Measurements from ENCODE around the gene TNFSF8.

TNFSF8 gene

GRCh38 chr9:114925039-114925438, 5.4 kb downstream of the TNFSF8 start:
- H3K4me1 Mint-ChIP-seq = peaks cover 68% of the 10 kb centered on the region
- H3K27me3 Mint-ChIP-seq = no peaks in the 10 kb centered on the region
- no peak overlapping the region for H3K27ac Mint-ChIP-seq
- DNase-seq = no peak
- H3K9me3 Mint-ChIP-seq = no peaks in the 10 kb centered on the region
- CTCF ChIA-PET = interaction anchor here (1.0 to 2.3 kb wide), 2 partner anchors 10 to 90 kb away, joined by 3 to 9 read pairs; no protein-coding TSS in a partner anchor
- H3K36me3 Mint-ChIP-seq = peaks cover 77% of the 10 kb centered on the region
- H3K4me3 Mint-ChIP-seq = peak overlapping the region; percentile 27

DNA sequence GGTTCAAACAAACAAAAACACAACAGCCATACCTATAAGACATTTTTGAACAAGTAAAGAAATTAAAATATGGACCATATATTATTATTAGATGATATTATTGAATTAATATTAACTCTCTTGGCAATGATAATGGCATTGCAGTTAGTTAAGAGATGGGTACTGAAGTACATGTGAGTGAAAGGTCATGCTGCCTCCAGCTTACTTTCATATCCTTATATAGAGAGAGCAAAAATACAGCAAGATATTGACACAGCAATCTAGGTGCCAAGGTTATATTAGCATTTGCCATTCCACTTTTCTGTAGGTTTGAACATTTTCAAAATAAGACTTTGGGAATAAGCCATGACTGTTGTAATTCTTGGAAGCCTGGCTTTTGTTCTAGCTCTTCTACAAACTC, 6.1 kb downstream of the TNFSF8 start:
- H3K9me3 Mint-ChIP-seq = no peaks in the 10 kb centered on the region
- DNase-seq = no peak
- H3K4me3 Mint-ChIP-seq = peak overlapping the region; percentile 27
- H3K36me3 Mint-ChIP-seq = peaks cover 82% of the 10 kb centered on the region
- CTCF ChIA-PET = interaction anchor here (0.9 to 2.3 kb wide), 3 partner anchors 10 to 90 kb away, joined by 3 to 9 read pairs (median 3); no protein-coding TSS in a partner anchor
- H3K27ac Mint-ChIP-seq = no peak overlapping the region
- no peaks in the 10 kb centered on the region for H3K27me3 Mint-ChIP-seq
- H3K4me1 Mint-ChIP-seq = peaks cover 75% of the 10 kb centered on the region

GRCh38 chr9:114923918-114924317, 6.5 kb downstream of the TNFSF8 start:
- Mint-ChIP-seq H3K4me3 (no peak overlapping the region), H3K4me1 (peaks cover 78% of the 10 kb centered on the region), H3K9me3 (no peaks in the 10 kb centered on the region), H3K27me3 (no peaks in the 10 kb centered on the region), H3K36me3 (peaks cover 81% of the 10 kb centered on the region), H3K27ac (no peak overlapping the region)
- CTCF ChIA-PET = interaction anchor here (0.9 to 2.3 kb wide), 2 partner anchors 14 to 91 kb away, joined by 3 to 9 read pairs; no protein-coding TSS in a partner anchor
- no peak for DNase-seq

- Mint-ChIP-seq H3K9me3 (no peaks in the 10 kb centered on the region), H3K27me3 (no peaks in the 10 kb centered on the region), H3K4me3 (no peak overlapping the region), H3K4me1 (peaks cover 91% of the 10 kb centered on the region), H3K36me3 (peaks cover 89% of the 10 kb centered on the region), H3K27ac (peak overlapping the region; percentile 25)
- CTCF ChIA-PET = interaction anchor here (0.7 to 2.9 kb wide), 7 partner anchors 8 to 258 kb away, joined by 3 to 19 read pairs (median 4); no protein-coding TSS in a partner anchor
- no peak for DNase-seq
These were observed 9.2 kb downstream of the TNFSF8 start for GRCh38 chr9:114921171-114921570.

GRCh38 chr9:114919611-114920010, 10.8 kb downstream of the TNFSF8 start:
- no peak for DNase-seq
- no peaks in the 10 kb centered on the region for H3K27me3 Mint-ChIP-seq
- no peak overlapping the region for H3K4me3 Mint-ChIP-seq
- peaks cover 93% of the 10 kb centered on the region for H3K4me1 Mint-ChIP-seq
- no peaks in the 10 kb centered on the region for H3K9me3 Mint-ChIP-seq
- CTCF ChIA-PET = interaction anchor here (0.7 to 1.8 kb wide), 5 partner anchors 10 to 256 kb away, joined by 3 to 4 read pairs (median 3); no protein-coding TSS in a partner anchor
- peak overlapping the region; percentile 58 for H3K27ac Mint-ChIP-seq
- peaks cover 91% of the 10 kb centered on the region for H3K36me3 Mint-ChIP-seq

DNA sequence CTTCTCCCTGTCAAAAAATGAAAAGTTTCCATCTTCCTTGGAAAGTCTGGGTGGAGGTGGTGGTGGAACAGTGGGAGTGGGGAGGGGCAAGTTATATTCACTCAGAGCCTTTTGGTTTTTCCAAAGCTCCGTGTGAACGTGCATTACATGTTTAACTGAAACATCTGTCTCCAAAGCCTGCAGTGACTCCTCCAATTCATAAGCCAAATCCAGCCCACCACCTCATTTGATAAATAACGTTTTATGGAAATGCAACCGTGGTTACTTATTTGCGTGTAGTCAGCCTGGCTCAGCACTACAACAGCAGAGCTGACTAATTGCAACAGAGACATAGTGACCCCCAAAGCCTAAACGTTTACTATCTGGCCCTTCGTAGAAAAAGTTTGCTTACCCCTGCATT, 13.9 kb downstream of the TNFSF8 start:
- H3K4me3 Mint-ChIP-seq = no peak overlapping the region
- H3K36me3 Mint-ChIP-seq = peaks cover 96% of the 10 kb centered on the region
- CTCF ChIA-PET = no interaction called here
- no peak overlapping the region for H3K27ac Mint-ChIP-seq
- peaks cover 92% of the 10 kb centered on the region for H3K4me1 Mint-ChIP-seq
- H3K27me3 Mint-ChIP-seq = no peaks in the 10 kb centered on the region
- no peak for DNase-seq
- H3K9me3 Mint-ChIP-seq = no peaks in the 10 kb centered on the region

DNA sequence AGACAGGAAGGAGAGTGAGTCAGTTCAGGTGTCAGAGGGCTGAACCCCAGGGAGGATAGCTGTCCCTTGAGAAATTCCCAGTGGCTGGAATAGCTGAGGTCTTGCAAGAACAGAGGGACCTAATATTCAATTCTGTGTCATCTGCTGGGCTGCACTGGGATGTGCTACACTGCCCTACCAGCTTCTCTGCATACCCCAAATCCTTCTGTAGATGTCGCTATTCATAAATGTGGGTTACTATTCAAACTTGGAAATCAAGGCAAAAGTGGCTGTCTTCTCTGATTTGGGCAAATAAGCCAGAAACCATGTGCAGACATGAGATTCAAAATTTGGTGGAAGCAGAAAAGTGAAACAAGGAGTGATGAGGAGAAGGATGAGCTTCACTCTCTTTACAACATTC, 16.3 kb downstream of the TNFSF8 start:
- H3K27ac Mint-ChIP-seq = peak overlapping the region; percentile 8
- H3K4me3 Mint-ChIP-seq = no peak overlapping the region
- CTCF ChIA-PET = interaction anchor here (0.8 to 2.9 kb wide), 7 partner anchors 11 to 103 kb away, joined by 3 to 15 read pairs (median 3); no protein-coding TSS in a partner anchor

DNA sequence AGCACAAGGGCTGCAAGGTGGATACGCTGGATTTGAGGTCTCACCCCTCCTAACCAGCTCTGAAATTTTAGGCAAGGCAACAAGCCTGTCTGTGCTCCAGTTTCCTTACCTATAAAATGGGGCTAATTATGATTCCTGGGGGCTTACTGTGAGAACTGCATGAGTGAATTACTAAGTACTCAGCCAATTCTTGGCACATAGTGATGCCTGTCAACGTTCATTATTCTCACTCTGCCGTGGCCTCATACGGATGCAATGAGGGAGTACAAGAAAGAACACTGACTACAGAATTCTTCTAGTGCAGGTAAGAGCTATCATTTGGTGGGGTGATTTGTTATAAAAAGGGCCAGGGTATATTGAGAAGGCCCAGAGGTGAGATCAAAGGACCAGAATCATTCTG, 16.7 kb downstream of the TNFSF8 start:
- no peak for DNase-seq
- peak overlapping the region; percentile 8 for H3K27ac Mint-ChIP-seq
- H3K36me3 Mint-ChIP-seq = peaks cover 97% of the 10 kb centered on the region
- H3K27me3 Mint-ChIP-seq = no peaks in the 10 kb centered on the region
- no peak overlapping the region for H3K4me3 Mint-ChIP-seq
- no peaks in the 10 kb centered on the region for H3K9me3 Mint-ChIP-seq
- peaks cover 94% of the 10 kb centered on the region for H3K4me1 Mint-ChIP-seq
- CTCF ChIA-PET = interaction anchor here (0.9 to 2.9 kb wide), 7 partner anchors 8 to 233 kb away, joined by 3 to 15 read pairs (median 4); no protein-coding TSS in a partner anchor

More for the DNA sequence above, 16.3 kb downstream of the TNFSF8 start:
- Mint-ChIP-seq H3K36me3 (peaks cover 95% of the 10 kb centered on the region), H3K27me3 (no peaks in the 10 kb centered on the region), H3K4me1 (peaks cover 93% of the 10 kb centered on the region), H3K9me3 (no peaks in the 10 kb centered on the region)
- DNase-seq = no peak

DNA sequence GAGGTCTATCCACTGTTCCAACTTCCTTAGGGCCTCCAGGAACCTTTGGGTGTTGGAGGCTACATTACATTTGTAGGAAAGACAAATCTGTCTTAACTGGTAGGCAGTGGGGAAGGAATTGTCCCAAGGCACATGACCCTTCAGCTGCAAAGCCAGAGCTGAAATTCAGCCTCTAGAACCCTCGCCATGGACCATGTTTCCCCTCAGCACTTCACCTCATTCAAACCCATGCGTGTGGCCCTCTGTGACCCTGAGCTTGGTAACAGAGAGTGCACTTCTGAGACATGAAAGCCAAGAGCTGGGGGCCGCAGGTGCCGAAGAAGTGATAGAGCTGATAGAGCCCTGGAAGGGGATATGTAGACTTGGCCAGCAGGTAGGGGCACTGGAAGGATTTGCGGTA, 17.2 kb downstream of the TNFSF8 start:
- Mint-ChIP-seq H3K27me3 (no peaks in the 10 kb centered on the region), H3K4me1 (peaks cover 97% of the 10 kb centered on the region), H3K4me3 (no peak overlapping the region), H3K36me3 (peaks cover 98% of the 10 kb centered on the region), H3K9me3 (no peaks in the 10 kb centered on the region), H3K27ac (no peak overlapping the region)
- DNase-seq = no peak
- CTCF ChIA-PET = interaction anchor here (0.8 to 2.9 kb wide), 6 partner anchors 8 to 232 kb away, joined by 3 to 15 read pairs (median 4); no protein-coding TSS in a partner anchor

GRCh38 chr9:114911167-114911821, 19.1 kb downstream of the TNFSF8 start:
- peaks cover 95% of the 10 kb centered on the region for H3K36me3 Mint-ChIP-seq
- H3K9me3 Mint-ChIP-seq = no peaks in the 10 kb centered on the region
- H3K4me3 Mint-ChIP-seq = no peak overlapping the region
- CTCF ChIA-PET = interaction anchor here (0.7 to 9.5 kb wide), 12 partner anchors 10 to 250 kb away, joined by 3 to 213 read pairs (median 4); partner anchors contain the start of genes TEX48 and TNFSF8
- H3K27ac Mint-ChIP-seq = peak overlapping the region; percentile 97
- no peaks in the 10 kb centered on the region for H3K27me3 Mint-ChIP-seq
- no peak for DNase-seq
- H3K4me1 Mint-ChIP-seq = peaks cover 97% of the 10 kb centered on the region

GRCh38 chr9:114910541-114910940, 19.9 kb downstream of the TNFSF8 start:
- H3K36me3 Mint-ChIP-seq = peaks cover 90% of the 10 kb centered on the region
- H3K4me1 Mint-ChIP-seq = peaks cover 93% of the 10 kb centered on the region
- no peaks in the 10 kb centered on the region for H3K9me3 Mint-ChIP-seq
- H3K27me3 Mint-ChIP-seq = no peaks in the 10 kb centered on the region
- CTCF ChIA-PET = interaction anchor here (0.7 to 9.5 kb wide), 17 partner anchors 9 to 249 kb away, joined by 3 to 213 read pairs (median 3); partner anchors contain the start of genes TEX48 and TNFSF8
- H3K27ac Mint-ChIP-seq = peak overlapping the region; percentile 97
- DNase-seq = no peak
- H3K4me3 Mint-ChIP-seq = no peak overlapping the region

DNA sequence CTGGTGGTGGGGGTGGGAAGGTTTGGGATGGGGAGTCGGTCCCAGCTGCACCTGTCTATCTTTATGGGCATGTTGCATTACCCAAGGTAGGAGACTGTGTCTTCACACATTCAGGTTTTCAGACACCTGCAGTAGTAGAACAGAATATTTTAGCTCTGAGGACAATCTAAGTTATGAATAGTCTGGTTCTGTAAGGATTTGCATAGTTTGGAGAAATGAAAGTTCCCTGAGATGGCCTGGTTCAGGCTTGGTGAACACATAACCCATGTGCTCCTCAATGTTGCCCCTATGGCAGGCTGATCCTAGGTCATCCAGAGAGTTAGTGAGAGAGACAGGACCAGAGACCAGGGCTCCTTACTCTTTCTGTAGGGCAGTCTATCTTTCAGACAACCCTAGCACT, 20.7 kb downstream of the TNFSF8 start:
- Mint-ChIP-seq H3K36me3 (peaks cover 82% of the 10 kb centered on the region), H3K4me3 (peak overlapping the region; percentile 41), H3K9me3 (no peaks in the 10 kb centered on the region), H3K27ac (peak overlapping the region; percentile 97), H3K27me3 (no peaks in the 10 kb centered on the region), H3K4me1 (peaks cover 84% of the 10 kb centered on the region)
- DNase-seq = no peak
- CTCF ChIA-PET = interaction anchor here (0.8 to 9.5 kb wide), 12 partner anchors 11 to 504 kb away, joined by 3 to 213 read pairs (median 12); partner anchors contain the start of genes TEX48 and TNFSF8

- peak overlapping the region; percentile 41 for H3K4me3 Mint-ChIP-seq
- peak; percentile 42 for DNase-seq
- H3K27me3 Mint-ChIP-seq = no peaks in the 10 kb centered on the region
- peaks cover 77% of the 10 kb centered on the region for H3K4me1 Mint-ChIP-seq
- CTCF ChIA-PET = interaction anchor here (0.6 to 9.5 kb wide), 11 partner anchors 11 to 503 kb away, joined by 3 to 213 read pairs (median 19); partner anchors contain the start of genes TEX48 and TNFSF8
- peaks cover 74% of the 10 kb centered on the region for H3K36me3 Mint-ChIP-seq
- H3K9me3 Mint-ChIP-seq = peaks cover 4% of the 10 kb centered on the region
- peak overlapping the region; percentile 97 for H3K27ac Mint-ChIP-seq
These were observed 21.5 kb downstream of the TNFSF8 start for GRCh38 chr9:114908805-114909448.

DNA sequence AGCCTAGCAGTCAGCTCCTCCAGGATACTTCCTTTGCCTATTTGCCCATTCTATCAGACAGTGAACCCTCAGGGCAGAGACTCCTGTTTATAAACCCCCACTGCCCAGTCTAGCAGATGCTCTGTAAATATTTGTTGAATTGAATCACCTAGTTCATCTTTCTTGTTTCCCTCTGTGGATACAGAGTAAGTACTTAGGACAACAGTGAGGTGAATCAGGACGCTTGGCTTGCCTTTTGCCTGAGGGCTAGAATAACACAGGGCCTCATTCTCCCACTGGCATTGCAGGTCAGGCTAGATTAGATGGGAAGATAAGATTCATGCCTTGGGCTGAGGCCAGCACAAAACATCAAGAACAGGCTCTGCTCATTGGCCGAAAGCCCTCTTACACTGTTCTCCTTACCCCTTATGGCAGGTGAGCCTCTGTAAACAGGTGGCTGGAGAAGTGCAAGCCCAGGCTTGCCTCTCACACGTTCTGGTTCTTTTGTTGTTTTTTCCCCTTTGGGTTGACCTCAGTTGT, 22.2 kb downstream of the TNFSF8 start:
- Mint-ChIP-seq H3K27me3 (no peaks in the 10 kb centered on the region), H3K4me3 (peak overlapping the region; percentile 41), H3K27ac (peak overlapping the region; percentile 97), H3K36me3 (peaks cover 67% of the 10 kb centered on the region), H3K4me1 (peaks cover 69% of the 10 kb centered on the region), H3K9me3 (peaks cover 5% of the 10 kb centered on the region)
- peak; percentile 68 for DNase-seq
- CTCF ChIA-PET = interaction anchor here (0.6 to 9.5 kb wide), 11 partner anchors 10 to 502 kb away, joined by 3 to 213 read pairs (median 19); partner anchors contain the start of genes TEX48 and TNFSF8

All from activated naive CD4-positive, alpha-beta T cell treated with anti-CD3 and anti-CD28 coated beads, Interleukin-2, amount 10 ng/mL, durations not matched to agents 7 days and 5 days (primary cell).